ENCODE results near the gene ZFP36L1.
A peak's percentile ranks its signal among the peaks of the same experiment; 100 is the strongest.

Gene ZFP36L1

DNA sequence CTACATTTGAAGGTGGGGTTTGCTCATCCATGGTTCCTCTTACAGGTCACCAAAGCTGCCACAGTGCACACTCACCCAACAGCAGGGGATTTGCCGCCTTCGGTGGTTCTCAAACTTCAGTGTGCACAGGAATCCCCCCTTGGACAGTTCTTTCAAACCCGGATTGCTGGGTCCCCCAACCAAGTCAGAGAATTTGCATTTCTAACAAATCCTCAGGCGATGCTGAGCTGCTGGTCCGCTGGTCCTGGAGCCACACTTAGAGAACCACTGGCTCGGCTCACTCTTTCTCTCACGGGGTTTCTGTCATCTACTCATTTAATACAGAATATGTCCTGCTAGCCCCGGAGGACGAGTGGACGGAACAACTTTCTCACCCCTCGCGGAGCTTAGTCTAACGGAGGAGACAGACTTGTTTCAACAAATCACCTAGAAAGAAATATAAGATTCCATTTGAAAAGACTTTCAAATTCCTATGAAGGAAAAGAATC lies 24.1 kb upstream of the ZFP36L1 start:
- DNase-seq (ENCODE audit: low read depth) = no peak
- TF ChIP-seq, protein P1, sequence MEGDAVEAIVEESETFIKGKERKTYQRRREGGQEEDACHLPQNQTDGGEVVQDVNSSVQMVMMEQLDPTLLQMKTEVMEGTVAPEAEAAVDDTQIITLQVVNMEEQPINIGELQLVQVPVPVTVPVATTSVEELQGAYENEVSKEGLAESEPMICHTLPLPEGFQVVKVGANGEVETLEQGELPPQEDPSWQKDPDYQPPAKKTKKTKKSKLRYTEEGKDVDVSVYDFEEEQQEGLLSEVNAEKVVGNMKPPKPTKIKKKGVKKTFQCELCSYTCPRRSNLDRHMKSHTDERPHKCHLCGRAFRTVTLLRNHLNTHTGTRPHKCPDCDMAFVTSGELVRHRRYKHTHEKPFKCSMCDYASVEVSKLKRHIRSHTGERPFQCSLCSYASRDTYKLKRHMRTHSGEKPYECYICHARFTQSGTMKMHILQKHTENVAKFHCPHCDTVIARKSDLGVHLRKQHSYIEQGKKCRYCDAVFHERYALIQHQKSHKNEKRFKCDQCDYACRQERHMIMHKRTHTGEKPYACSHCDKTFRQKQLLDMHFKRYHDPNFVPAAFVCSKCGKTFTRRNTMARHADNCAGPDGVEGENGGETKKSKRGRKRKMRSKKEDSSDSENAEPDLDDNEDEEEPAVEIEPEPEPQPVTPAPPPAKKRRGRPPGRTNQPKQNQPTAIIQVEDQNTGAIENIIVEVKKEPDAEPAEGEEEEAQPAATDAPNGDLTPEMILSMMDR (IDR thresholded peaks at IDR 0.05; ENCODE audit: low read depth, low read length, missing control alignments) = no peak
- no peak overlapping the region for H3K4me3 ChIP-seq (ENCODE audit: low read depth, low read length)
- in situ Hi-C loops (cut with HindIII; ENCODE audit: low sequenced_read_pairs) = no loop called here

DNA sequence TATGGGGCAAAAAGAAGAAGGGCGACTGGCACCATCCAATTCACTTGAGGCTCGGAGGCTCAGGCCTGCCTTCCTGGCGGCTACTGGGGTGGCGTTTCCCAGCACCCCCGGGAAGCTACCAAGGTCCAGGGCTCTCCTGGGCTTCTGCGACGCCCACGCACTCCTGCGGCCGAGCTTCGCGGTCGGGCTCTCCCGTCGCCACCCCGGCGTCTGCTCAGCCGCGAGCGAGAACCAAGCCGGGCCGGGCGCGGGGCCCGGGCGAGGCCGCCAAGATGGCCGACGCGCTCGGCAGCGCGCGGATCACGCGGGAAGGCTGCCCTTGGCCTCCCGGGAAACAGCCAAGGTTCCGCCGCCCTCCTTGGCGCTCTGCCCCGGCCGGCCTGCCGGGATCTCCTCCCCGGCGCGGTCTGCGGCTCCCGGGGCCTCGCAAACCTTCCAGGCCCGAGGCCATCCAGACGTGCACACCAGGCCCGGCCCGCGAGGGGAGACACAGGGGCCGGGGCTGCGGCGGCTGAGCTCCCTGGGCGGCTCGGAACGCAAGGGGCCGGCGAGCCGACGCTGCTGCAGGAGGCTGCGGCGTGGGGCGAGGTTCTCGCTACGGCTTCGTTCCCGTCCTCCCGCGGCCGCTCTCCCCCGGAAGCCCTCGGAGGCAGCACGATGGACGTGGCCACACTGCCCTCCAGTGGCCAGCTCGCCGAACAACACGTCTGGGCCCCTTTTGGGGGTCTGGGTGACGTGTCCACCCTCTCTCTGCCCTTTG lies 23.5 kb upstream of the ZFP36L1 start:
- TF ChIP-seq, protein P1 (IDR thresholded peaks at IDR 0.05; ENCODE audit: low read depth, low read length, missing control alignments) = peak; percentile 81
- in situ Hi-C loops (cut with HindIII; ENCODE audit: low sequenced_read_pairs) = no loop called here
- DNase-seq (ENCODE audit: low read depth) = peak; percentile 80
- H3K4me3 ChIP-seq (ENCODE audit: low read depth, low read length) = peak overlapping the region; percentile 31

DNA sequence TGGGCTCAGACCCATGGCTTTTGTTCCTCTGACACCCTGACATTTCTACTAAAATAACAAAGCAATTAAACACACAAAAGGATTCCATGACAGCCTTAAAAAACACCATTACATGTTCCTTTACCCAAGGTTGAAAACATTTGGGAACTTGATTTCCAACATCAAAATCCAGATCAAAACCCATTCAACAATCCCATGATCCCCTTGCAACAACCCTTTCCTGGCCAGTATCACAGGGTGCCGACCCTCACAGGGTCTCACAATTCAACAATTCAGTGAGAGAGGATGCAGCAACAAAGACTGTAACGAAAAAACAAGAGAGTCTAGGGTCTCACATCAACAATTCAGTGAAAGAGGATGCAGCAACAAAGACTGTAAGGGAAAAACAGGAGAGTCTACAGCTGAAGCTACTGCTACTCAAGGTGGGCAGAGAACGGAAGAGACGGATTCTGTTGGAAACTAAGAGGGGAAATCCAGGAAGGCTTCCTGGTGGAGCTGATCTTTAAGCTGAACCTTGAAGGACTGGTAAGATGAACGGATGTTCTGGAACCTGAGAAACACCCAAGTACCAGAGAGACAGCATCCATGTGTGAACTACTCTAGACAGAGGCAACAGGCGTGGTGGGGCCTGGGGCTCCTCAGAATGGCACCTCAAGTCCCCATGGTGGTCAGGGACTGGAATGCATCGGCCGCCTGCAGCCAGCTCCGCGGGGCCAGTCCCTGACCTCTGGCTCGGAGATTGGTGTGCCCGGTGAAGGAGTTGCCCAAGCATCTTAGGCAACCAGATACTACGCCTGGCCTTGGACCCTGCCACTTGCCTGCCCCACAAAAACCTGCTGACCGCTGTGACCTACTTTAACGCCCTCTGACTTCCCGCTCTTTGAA lies 22.7 kb upstream of the ZFP36L1 start:
- H3K4me3 ChIP-seq (ENCODE audit: low read depth, low read length) = no peak overlapping the region
- no peak for DNase-seq (ENCODE audit: low read depth)
- TF ChIP-seq, protein P1 (IDR thresholded peaks at IDR 0.05; ENCODE audit: low read depth, low read length, missing control alignments) = no peak
- in situ Hi-C loops (cut with HindIII; ENCODE audit: low sequenced_read_pairs) = no loop called here

- in situ Hi-C loops (cut with HindIII; ENCODE audit: low sequenced_read_pairs) = no loop called here
- DNase-seq (ENCODE audit: low read depth) = no peak
- TF ChIP-seq, protein P1 (IDR thresholded peaks at IDR 0.05; ENCODE audit: low read depth, low read length, missing control alignments) = no peak
- no peak overlapping the region for H3K4me3 ChIP-seq (ENCODE audit: low read depth, low read length)
These were observed 21.9 kb upstream of the ZFP36L1 start for GRCh38 chr14:68814539-68815297.

- in situ Hi-C loops (cut with HindIII; ENCODE audit: low sequenced_read_pairs) = no loop called here
- TF ChIP-seq, protein P1 (IDR thresholded peaks at IDR 0.05; ENCODE audit: low read depth, low read length, missing control alignments) = no peak
- no peak for DNase-seq (ENCODE audit: low read depth)
- no peak overlapping the region for H3K4me3 ChIP-seq (ENCODE audit: low read depth, low read length)
These were observed 21.3 kb upstream of the ZFP36L1 start for GRCh38 chr14:68814238-68814538.

DNA sequence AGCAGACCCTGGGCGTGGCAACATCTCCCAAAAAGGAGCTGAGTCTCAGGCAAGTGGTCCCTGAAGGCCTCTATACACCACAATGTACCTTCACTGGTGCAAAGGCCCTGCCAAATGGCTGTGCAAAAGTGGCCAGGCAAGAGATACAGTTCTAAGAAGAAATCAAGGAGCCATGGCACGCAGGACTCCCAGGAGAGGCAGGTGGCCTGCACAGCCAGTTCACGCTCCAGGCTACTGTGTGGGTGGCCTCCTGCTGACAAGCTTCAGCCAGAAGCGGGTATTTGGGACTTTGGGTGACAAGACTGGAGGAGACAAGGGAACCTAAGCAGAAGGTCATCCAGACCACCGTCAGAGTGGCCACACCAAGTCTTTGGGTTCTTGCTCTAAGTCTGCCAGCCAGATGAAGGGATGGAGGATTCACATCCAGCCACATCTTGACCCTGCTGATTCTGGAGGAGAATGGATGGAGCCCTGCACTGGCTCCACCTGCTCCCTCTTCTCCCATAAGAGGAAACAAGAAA lies 20.5 kb upstream of the ZFP36L1 start:
- TF ChIP-seq, protein P1 (IDR thresholded peaks at IDR 0.05; ENCODE audit: low read depth, low read length, missing control alignments) = no peak
- in situ Hi-C loops (cut with HindIII; ENCODE audit: low sequenced_read_pairs) = no loop called here
- H3K4me3 ChIP-seq (ENCODE audit: low read depth, low read length) = no peak overlapping the region
- no peak for DNase-seq (ENCODE audit: low read depth)

Data from astrocyte of the cerebellum (primary cell).